Liver (tissue), 9 donors: Measurements from ENCODE around the gene NHS. TPM values are rescaled to one million over a fixed set of nuclear protein-coding genes. Genes with fewer than 3 reads are reported as not detected.

Experiments used
- DNase-seq: peaks from one replicate; pipeline ENCODE4 v3.0.0-alpha.2; 2017; ENCODE audit warnings: low spot score
- H3K27ac ChIP-seq, 2 donors: one replicate each; pipeline ENCODE4 v1.7.0; 2013; ENCODE audit warnings: inconsistent platforms in 2 of 2, low read length in 2 of 2, control low read depth in 1 of 2, low read depth in 1 of 2, mild to moderate bottlenecking in 1 of 2
- H3K27me3 ChIP-seq, 4 donors: one replicate each; pipeline versions ENCODE4 v1.6.1 to v1.7.0; 2013; ENCODE audit warnings: low read length in 3 of 4, inconsistent platforms in 1 of 4, mild to moderate bottlenecking in 1 of 4, moderate library complexity in 1 of 4; ENCODE audit not compliant: control insufficient read depth in 4 of 4, insufficient read depth in 4 of 4
- H3K36me3 ChIP-seq, 4 donors: one replicate each; pipeline versions ENCODE4 v1.6.1 to v1.7.0; 2013; ENCODE audit warnings: low read length in 3 of 4, mild to moderate bottlenecking in 3 of 4, low read depth in 1 of 4, moderate library complexity in 1 of 4; ENCODE audit not compliant: control insufficient read depth in 4 of 4, insufficient read depth in 3 of 4
- H3K4me1 ChIP-seq, 4 donors: one replicate each; pipeline versions ENCODE4 v1.6.1 to v1.7.0; 2013; ENCODE audit warnings: low read length in 3 of 4, mild to moderate bottlenecking in 3 of 4, moderate library complexity in 1 of 4; ENCODE audit not compliant: control insufficient read depth in 4 of 4, insufficient read depth in 4 of 4
- H3K4me3 ChIP-seq, 3 donors: one replicate each; pipeline versions ENCODE4 v1.6.1 to v1.7.0; 2013; ENCODE audit warnings: low read length in 3 of 3, control low read depth in 1 of 3, low read depth in 1 of 3, mild to moderate bottlenecking in 1 of 3
- H3K9ac ChIP-seq, 2 donors: one replicate each; pipeline ENCODE4 v1.7.0; 2013; ENCODE audit warnings: low read length in 2 of 2, mild to moderate bottlenecking in 2 of 2, moderate library complexity in 2 of 2, control low read depth in 1 of 2, low read depth in 1 of 2
- H3K9me3 ChIP-seq, 4 donors: one replicate each; pipeline versions ENCODE4 v1.6.1 to v1.7.0; 2013; ENCODE audit warnings: low read length in 3 of 4; ENCODE audit not compliant: control insufficient read depth in 4 of 4
- EGR1 ChIP-seq, 2 donors: IDR thresholded peaks; 2 replicates each; pipeline ENCODE4 v1.6.1; 2016 to 2018; ENCODE audit warnings: antibody characterized with exemption in 2 of 2, low read depth in 2 of 2
- FOXA1 ChIP-seq: IDR thresholded peaks from 2 replicates; pipeline ENCODE4 v1.6.1; 2016; ENCODE audit warnings: antibody characterized with exemption
- FOXA2 ChIP-seq: IDR thresholded peaks from 2 replicates; pipeline ENCODE4 v1.6.1; 2016; ENCODE audit warnings: antibody characterized with exemption
- GABPA ChIP-seq, 2 donors: IDR thresholded peaks in 1 of 2; conservative IDR thresholded peaks in 1 of 2; 2 replicates each; pipeline ENCODE4 v1.6.1; 2016; ENCODE audit warnings: antibody characterized with exemption in 2 of 2, mild to moderate bottlenecking in 1 of 2, moderate library complexity in 1 of 2
- HNF4A ChIP-seq, 2 donors: conservative IDR thresholded peaks; 2 replicates each; pipeline ENCODE4 v1.6.1; 2016; ENCODE audit warnings: antibody characterized with exemption in 2 of 2, mild to moderate bottlenecking in 2 of 2
- HNF4G ChIP-seq: IDR thresholded peaks from 2 replicates; pipeline ENCODE4 v1.6.1; 2016; ENCODE audit warnings: antibody characterized with exemption
- JUND ChIP-seq, 2 donors: IDR thresholded peaks; 2 replicates each; pipeline ENCODE4 v1.6.1; 2016; ENCODE audit warnings: antibody characterized with exemption in 2 of 2
- NR2F2 ChIP-seq: IDR thresholded peaks from 2 replicates; pipeline ENCODE4 v1.6.1; 2016; ENCODE audit warnings: antibody characterized with exemption
- RAD21 ChIP-seq, 2 donors: IDR thresholded peaks; 2 replicates each; pipeline ENCODE4 v1.6.1; 2016; ENCODE audit warnings: antibody characterized with exemption in 2 of 2, mild to moderate bottlenecking in 2 of 2
- RXRA ChIP-seq, 2 donors: IDR thresholded peaks; 2 replicates each; pipeline ENCODE4 v1.6.1; 2017 to 2018; ENCODE audit warnings: antibody characterized with exemption in 2 of 2, mild to moderate bottlenecking in 1 of 2
- SP1 ChIP-seq: IDR thresholded peaks from 2 replicates; pipeline ENCODE4 v1.6.1; 2018; ENCODE audit warnings: antibody characterized with exemption, mild to moderate bottlenecking
- TAF1 ChIP-seq: conservative IDR thresholded peaks from 2 replicates; pipeline ENCODE4 v1.6.1; 2016; ENCODE audit warnings: antibody characterized with exemption, mild to moderate bottlenecking
- YY1 ChIP-seq: IDR thresholded peaks from 2 replicates; pipeline ENCODE4 v1.6.1; 2016; ENCODE audit warnings: antibody characterized with exemption, mild to moderate bottlenecking
- WGBS: extraction: QIAGEN DNeasy Blood & Tissue Kit; methylation state at CpG from one replicate; pipeline ENCODE4 v1.1.7; 2013; 5-methylcytosine and 5-hydroxymethylcytosine counted together
- polyA plus RNA-seq, 2 donors: library from polyadenylated mRNA; stranded (reverse) in 1 of 2; unstranded in 1 of 2; fragments of 200-250 nt in 1 of 2; fragments of >200 nt in 1 of 2; fragmentation: Nextera tagmentation in 1 of 2; extraction: Ambion mirVana in 1 of 2; gene quantifications; one replicate each; pipeline versions ENCODE4 v1.2.1 to v1.2.3, GENCODE V29; 2013 to 2015
- total RNA-seq, 2 donors: library from RNA; depleted of rRNA; stranded (reverse); fragments of >200 nt; gene quantifications; one replicate each; pipeline ENCODE4 v1.2.3, GENCODE V29; 2014
- TF ChIP-seq, protein P1 (sequence below): IDR thresholded peaks from 2 replicates; pipeline ENCODE4 v1.6.1; 2016; ENCODE audit warnings: antibody characterized with exemption
- TF ChIP-seq, protein P2 (sequence below): IDR thresholded peaks from 2 replicates; pipeline ENCODE4 v1.6.1; 2016; ENCODE audit warnings: antibody characterized with exemption, mild to moderate bottlenecking
- TF ChIP-seq, protein P3 (sequence below): IDR thresholded peaks from 2 replicates; pipeline ENCODE4 v1.6.1; 2016; ENCODE audit warnings: antibody characterized with exemption
- TF ChIP-seq, protein P4 (sequence below): fragments of 150-350 bp; IDR thresholded peaks from 2 replicates; pipeline ENCODE4 v1.5.1; 2017; ENCODE audit warnings: improper control_type of control experiment, low read depth, low read length; ENCODE audit not compliant: missing input control
- TF ChIP-seq, protein P5 (sequence below): IDR thresholded peaks from 2 replicates; pipeline ENCODE4 v1.6.1; 2016; ENCODE audit warnings: antibody characterized with exemption
- donor health status: healthy.
- donor health status: healthy.
- donor health status: healthy.
- donor health status: healthy.
- donor health status: healthy.

NHS gene
- total and polyA plus RNA-seq, 4 donors, result 0.03 to 0.17 (median 0.10) TPM

DNA sequence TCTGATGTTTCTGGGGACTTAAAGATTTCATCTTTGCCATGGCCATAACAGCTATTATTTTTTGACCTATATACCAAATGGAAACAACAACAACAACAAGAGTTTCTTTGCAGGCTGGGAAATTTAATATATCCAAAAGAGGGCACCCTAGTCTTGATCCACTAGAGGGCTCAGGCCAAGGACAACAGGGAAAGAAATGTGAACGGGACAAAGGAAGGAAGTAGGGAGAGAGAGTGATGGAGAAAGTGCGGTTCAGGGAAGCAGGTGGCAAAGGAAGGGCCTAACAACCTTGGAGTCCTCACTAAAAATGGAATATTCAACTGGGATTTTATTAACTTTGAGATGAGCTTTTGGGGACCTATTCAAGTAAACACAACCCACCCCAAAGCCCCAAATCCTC lies 294.5 kb downstream of the NHS start:
- Histone ChIP-seq H3K36me3 (no peaks in the 10 kb centered on the region), H3K9ac (no peak overlapping the region), H3K9me3 (no peaks in the 10 kb centered on the region), H3K4me1 (no peaks in the 10 kb centered on the region), H3K4me3 (no peak overlapping the region), H3K27ac (no peak overlapping the region), H3K27me3 (no peaks in the 10 kb centered on the region)
- no peak for TF ChIP-seq RXRA (IDR thresholded peaks at IDR 0.05)
- TF ChIP-seq TAF1, result no peak
- TF ChIP-seq, protein P1, sequence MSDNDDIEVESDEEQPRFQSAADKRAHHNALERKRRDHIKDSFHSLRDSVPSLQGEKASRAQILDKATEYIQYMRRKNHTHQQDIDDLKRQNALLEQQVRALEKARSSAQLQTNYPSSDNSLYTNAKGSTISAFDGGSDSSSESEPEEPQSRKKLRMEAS, result no peak
- no peak for TF ChIP-seq EGR1 (IDR thresholded peaks at IDR 0.05; ENCODE audit: low read depth in 2 of 2)
- TF ChIP-seq, protein P2, sequence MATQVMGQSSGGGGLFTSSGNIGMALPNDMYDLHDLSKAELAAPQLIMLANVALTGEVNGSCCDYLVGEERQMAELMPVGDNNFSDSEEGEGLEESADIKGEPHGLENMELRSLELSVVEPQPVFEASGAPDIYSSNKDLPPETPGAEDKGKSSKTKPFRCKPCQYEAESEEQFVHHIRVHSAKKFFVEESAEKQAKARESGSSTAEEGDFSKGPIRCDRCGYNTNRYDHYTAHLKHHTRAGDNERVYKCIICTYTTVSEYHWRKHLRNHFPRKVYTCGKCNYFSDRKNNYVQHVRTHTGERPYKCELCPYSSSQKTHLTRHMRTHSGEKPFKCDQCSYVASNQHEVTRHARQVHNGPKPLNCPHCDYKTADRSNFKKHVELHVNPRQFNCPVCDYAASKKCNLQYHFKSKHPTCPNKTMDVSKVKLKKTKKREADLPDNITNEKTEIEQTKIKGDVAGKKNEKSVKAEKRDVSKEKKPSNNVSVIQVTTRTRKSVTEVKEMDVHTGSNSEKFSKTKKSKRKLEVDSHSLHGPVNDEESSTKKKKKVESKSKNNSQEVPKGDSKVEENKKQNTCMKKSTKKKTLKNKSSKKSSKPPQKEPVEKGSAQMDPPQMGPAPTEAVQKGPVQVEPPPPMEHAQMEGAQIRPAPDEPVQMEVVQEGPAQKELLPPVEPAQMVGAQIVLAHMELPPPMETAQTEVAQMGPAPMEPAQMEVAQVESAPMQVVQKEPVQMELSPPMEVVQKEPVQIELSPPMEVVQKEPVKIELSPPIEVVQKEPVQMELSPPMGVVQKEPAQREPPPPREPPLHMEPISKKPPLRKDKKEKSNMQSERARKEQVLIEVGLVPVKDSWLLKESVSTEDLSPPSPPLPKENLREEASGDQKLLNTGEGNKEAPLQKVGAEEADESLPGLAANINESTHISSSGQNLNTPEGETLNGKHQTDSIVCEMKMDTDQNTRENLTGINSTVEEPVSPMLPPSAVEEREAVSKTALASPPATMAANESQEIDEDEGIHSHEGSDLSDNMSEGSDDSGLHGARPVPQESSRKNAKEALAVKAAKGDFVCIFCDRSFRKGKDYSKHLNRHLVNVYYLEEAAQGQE, result no peak
- no peak for TF ChIP-seq HNF4G
- TF ChIP-seq JUND (IDR thresholded peaks at IDR 0.05), result no peak
- no peak for TF ChIP-seq SP1
- TF ChIP-seq, protein P3, sequence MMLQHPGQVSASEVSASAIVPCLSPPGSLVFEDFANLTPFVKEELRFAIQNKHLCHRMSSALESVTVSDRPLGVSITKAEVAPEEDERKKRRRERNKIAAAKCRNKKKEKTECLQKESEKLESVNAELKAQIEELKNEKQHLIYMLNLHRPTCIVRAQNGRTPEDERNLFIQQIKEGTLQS, result no peak
- TF ChIP-seq, protein P4, sequence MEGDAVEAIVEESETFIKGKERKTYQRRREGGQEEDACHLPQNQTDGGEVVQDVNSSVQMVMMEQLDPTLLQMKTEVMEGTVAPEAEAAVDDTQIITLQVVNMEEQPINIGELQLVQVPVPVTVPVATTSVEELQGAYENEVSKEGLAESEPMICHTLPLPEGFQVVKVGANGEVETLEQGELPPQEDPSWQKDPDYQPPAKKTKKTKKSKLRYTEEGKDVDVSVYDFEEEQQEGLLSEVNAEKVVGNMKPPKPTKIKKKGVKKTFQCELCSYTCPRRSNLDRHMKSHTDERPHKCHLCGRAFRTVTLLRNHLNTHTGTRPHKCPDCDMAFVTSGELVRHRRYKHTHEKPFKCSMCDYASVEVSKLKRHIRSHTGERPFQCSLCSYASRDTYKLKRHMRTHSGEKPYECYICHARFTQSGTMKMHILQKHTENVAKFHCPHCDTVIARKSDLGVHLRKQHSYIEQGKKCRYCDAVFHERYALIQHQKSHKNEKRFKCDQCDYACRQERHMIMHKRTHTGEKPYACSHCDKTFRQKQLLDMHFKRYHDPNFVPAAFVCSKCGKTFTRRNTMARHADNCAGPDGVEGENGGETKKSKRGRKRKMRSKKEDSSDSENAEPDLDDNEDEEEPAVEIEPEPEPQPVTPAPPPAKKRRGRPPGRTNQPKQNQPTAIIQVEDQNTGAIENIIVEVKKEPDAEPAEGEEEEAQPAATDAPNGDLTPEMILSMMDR, result no peak
- DNase-seq, result no peak
- WGBS, result 56% methylated on average over 2 of the region's 2 CpGs

DNA sequence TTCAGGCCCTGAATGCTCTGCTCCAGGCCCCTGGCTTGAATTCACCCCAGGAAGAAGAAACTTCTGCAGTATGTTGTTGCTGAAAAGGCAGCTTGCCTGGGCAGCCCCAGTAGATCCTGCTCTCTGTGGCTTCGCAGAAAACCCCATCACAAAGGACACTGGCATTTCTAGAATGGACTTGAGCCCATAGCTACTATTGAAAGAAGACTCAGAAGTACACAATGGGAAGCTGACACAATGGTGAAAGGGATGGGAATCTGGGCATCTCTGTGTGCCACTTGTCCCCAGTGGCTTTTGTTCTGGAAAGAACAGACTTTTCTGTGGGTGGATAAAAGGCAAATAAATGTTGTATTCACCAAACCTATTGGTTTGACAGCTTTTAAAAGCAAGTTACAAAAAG lies 294.9 kb downstream of the NHS start:
- H3K9ac ChIP-seq, result no peak overlapping the region
- WGBS, result 89% methylated on average over 1 of the region's 1 CpG
- no peaks in the 10 kb centered on the region for H3K9me3 ChIP-seq
- no peaks in the 10 kb centered on the region for H3K27me3 ChIP-seq
- no peaks in the 10 kb centered on the region for H3K4me1 ChIP-seq
- DNase-seq, result no peak
- H3K27ac ChIP-seq, result no peak overlapping the region
- H3K4me3 ChIP-seq, result no peak overlapping the region
- H3K36me3 ChIP-seq, result no peaks in the 10 kb centered on the region
- TF ChIP-seq RAD21 (IDR thresholded peaks at IDR 0.05), result no peak
- TF ChIP-seq SP1, result no peak
- TF ChIP-seq NR2F2, result no peak
- TF ChIP-seq, protein P5, sequence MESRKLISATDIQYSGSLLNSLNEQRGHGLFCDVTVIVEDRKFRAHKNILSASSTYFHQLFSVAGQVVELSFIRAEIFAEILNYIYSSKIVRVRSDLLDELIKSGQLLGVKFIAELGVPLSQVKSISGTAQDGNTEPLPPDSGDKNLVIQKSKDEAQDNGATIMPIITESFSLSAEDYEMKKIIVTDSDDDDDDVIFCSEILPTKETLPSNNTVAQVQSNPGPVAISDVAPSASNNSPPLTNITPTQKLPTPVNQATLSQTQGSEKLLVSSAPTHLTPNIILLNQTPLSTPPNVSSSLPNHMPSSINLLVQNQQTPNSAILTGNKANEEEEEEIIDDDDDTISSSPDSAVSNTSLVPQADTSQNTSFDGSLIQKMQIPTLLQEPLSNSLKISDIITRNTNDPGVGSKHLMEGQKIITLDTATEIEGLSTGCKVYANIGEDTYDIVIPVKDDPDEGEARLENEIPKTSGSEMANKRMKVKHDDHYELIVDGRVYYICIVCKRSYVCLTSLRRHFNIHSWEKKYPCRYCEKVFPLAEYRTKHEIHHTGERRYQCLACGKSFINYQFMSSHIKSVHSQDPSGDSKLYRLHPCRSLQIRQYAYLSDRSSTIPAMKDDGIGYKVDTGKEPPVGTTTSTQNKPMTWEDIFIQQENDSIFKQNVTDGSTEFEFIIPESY, result no peak
- no peak for TF ChIP-seq HNF4G
- TF ChIP-seq, protein P3, result no peak
- TF ChIP-seq YY1, result no peak
- no peak for TF ChIP-seq GABPA (IDR thresholded peaks at IDR 0.05 in 1 of 2, conservative IDR thresholded peaks at IDR 0.05 in 1 of 2)
- TF ChIP-seq, protein P4, result no peak
- TF ChIP-seq TAF1, result no peak
- TF ChIP-seq FOXA2, result no peak
- no peak for TF ChIP-seq FOXA1
- no peak for TF ChIP-seq RXRA (IDR thresholded peaks at IDR 0.05)
- no peak for TF ChIP-seq EGR1 (IDR thresholded peaks at IDR 0.05; ENCODE audit: low read depth in 2 of 2)
- no peak for TF ChIP-seq HNF4A (conservative IDR thresholded peaks at IDR 0.05)
- TF ChIP-seq, protein P1, result no peak
